Cardiac fibroblast (primary cell): ENCODE measurements around the gene VSIG10L2.
"Not testable (repeated sequence)": the region's sequence is repeated elsewhere in the genome, so short reads cannot be mapped to it uniquely, and the experiment has no call there.

Source experiments
- DNase-seq, 2 donors: peaks; one replicate each; pipeline versions ENCODE4 v3.0.0 to v3.0.0-alpha.2; 2010; ENCODE audit warnings: low read depth in 2 of 2
- H3K4me3 ChIP-seq, 2 donors: replicated peaks in 1 of 2; 1 replicate in 1 of 2; 2 replicates in 1 of 2; pipeline ENCODE4 v1.5.1; 2011; ENCODE audit warnings: low read depth in 2 of 2, low read length in 2 of 2, mild to moderate bottlenecking in 2 of 2, moderate library complexity in 1 of 2
- TF ChIP-seq, protein P1 (sequence below): IDR thresholded peaks from one replicate; pipeline ENCODE4 v1.5.1; 2011; ENCODE audit warnings: low read depth, mild to moderate bottlenecking, low read length, inconsistent platforms

Gene VSIG10L2

DNA sequence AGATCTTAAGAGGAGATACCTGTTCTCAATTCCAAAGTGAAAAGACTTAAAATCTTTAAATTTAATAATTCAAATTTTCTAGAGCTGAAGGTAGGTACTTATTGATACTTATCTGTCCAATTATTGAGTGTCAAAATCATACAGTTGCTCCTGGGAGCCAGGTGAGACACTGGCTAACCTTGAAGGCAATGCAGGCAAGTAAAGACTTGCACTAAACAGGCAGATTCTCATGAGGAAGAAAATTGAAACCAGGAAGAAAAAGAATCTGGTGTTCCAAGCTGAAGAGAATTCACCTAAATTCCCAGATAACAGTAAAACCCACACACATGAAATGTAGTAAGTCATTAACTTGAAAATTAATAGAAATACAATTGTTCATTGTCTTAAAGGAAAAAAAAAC lies 30.3 kb downstream of the VSIG10L2 start:
- TF ChIP-seq, protein P1, sequence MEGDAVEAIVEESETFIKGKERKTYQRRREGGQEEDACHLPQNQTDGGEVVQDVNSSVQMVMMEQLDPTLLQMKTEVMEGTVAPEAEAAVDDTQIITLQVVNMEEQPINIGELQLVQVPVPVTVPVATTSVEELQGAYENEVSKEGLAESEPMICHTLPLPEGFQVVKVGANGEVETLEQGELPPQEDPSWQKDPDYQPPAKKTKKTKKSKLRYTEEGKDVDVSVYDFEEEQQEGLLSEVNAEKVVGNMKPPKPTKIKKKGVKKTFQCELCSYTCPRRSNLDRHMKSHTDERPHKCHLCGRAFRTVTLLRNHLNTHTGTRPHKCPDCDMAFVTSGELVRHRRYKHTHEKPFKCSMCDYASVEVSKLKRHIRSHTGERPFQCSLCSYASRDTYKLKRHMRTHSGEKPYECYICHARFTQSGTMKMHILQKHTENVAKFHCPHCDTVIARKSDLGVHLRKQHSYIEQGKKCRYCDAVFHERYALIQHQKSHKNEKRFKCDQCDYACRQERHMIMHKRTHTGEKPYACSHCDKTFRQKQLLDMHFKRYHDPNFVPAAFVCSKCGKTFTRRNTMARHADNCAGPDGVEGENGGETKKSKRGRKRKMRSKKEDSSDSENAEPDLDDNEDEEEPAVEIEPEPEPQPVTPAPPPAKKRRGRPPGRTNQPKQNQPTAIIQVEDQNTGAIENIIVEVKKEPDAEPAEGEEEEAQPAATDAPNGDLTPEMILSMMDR: no peak
- no peak overlapping the region for H3K4me3 ChIP-seq
- no peak for DNase-seq

DNA sequence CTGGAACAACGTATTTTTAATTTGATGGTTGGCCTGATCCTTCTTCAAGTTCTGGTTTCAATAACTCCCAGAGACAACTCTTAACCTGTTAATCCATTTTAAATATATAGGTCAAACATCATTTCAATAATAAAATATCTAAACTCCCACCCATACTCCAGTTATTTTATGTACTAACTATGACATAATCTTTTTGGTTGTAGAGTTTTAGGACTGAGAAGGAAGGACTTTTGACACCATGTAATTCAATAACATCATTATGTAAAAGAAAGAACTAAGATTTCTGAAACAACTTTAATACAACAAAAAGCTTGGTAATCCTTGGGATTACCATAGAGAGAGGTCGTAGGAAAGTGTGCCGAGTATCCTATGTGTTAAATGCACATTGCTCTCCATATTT lies 31.5 kb downstream of the VSIG10L2 start:
- TF ChIP-seq, protein P1: no peak
- DNase-seq: no peak
- H3K4me3 ChIP-seq: no peak overlapping the region

DNA sequence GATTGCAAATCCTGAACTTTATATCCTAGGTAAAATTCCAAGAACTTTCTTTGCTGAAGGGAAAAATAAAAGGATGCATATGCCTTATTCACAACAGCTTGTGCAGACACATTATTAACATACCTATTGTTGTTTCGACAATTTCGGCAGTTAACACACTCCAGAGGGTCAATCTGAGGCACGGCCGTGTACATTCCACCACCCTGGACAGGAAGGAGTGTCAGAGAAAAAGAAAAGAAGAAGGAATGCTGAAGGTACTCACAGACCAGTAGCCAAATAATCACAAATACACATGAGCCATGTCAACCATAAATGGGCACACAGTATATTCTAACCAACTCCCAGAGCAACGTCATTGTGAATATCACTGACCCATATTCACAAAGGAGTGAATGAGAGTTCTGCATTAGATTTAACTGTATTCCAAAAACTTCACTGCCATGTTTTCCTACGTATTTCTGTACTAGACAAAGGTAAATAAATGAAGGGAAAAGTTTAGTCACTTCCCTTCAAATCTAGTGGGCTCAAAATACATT lies 32.4 kb downstream of the VSIG10L2 start:
- TF ChIP-seq, protein P1: no peak

DNA sequence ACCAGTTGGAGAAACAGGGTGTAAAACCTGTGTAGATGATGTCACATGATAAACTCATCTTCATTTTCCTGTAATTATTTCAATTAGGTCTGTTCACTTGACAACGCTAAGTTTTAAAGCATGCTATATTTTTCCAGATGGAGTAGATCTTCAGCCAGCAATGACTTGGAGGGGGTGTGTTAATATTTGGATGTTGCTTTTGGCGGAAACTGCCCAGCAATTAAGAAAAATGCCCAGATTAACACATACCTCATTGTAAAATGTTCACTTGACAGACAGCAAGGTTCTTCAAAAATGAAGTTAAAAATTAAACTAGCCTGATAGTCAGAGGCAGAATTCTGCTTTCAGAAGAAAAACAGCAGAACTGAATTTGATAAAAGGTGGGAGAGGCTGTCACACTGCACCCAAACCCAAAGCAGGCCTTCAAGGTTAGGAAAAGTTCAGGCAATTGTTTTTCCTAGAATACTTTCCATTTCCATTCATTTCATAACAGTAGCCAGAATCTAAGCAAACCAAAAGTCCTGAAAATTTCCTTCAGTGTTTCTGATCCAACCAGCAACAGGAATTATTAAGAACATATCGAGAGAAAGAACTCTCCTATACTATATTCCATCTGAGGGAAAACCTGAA lies 33.0 kb downstream of the VSIG10L2 start:
- TF ChIP-seq, protein P1: no peak
- no peak overlapping the region for H3K4me3 ChIP-seq
- DNase-seq: no peak

More for the DNA sequence above, 32.4 kb downstream of the VSIG10L2 start:
- no peak for DNase-seq
- H3K4me3 ChIP-seq: no peak overlapping the region

DNA sequence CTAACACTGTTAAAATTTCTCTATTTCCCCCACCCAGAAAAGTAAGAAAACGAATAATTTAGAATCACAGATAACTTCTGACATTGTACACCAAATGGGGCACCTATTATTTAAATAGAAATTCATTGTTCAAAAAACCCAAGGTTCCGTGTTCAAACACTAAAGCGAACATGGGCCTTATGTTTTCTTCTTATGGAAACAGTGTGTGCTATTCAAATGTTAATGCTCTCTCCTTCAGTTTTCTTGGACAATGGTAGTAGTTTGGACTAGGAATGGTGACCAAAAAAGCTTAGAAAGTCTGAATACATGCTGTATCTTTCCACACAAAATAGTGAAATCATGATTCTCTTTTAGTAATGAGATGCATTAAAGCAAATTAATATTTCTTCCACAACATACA lies 33.7 kb downstream of the VSIG10L2 start:
- DNase-seq: no peak
- no peak overlapping the region for H3K4me3 ChIP-seq
- TF ChIP-seq, protein P1: no peak

DNA sequence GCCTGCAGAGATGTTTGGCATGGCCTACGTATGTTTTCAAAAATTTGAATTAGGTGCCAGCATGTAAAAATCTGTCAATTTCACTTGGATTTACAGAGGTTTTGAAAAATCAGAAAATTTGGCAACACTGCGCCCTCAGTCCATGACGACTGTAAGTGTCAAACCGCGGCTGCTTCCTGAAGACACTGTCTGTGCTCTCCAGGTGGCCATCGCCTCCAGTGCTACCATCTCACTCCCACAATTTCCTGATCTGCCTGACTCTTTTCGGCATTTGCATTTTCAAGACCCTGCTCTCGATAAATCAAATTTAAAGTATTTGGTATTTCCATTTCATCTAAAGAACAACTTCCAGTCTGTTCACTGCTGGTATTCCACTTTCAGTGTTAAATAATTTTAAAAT lies 34.6 kb downstream of the VSIG10L2 start:
- no peak for DNase-seq
- H3K4me3 ChIP-seq: no peak overlapping the region
- TF ChIP-seq, protein P1: no peak

DNA sequence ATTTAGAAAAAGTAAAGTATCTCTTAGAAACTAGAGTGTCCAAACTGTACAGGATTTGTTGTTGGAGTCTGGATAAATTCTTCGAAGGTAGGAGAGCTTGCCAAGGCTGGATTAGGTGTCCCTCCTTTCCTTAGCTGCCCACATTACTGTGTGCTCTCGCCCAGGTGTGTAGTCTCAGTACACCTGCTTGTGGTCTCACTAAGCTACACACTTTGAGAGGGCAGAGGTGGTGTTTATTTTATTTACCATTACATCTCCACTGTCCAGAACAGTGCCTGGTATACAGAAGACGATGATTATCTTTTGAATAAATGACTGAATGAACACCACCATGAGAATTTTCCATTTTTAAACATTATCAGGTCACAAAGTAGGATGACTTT lies 36.5 kb downstream of the VSIG10L2 start:
- DNase-seq: no peak
- TF ChIP-seq, protein P1: no peak
- no peak overlapping the region for H3K4me3 ChIP-seq

DNA sequence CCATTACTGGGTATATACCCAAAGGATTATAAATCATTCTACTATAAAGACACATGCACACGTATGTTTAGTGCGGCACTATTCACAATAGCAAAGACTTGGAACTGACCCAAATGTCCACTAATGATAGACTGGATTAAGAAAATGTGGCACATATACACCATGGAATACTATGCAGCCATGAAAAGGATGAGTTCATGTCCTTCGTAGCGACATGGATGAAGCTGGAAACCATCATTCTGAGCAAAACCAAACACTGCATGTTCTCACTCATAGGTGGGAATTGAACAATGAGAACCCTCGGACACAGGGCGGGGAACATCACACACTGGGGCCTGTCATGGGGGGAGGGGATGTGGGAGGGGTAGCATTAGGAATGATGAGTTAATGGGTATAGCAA lies 40.1 kb downstream of the VSIG10L2 start:
- not testable (repeated sequence) for DNase-seq, H3K4me3 ChIP-seq
